HG03135 (cell line): ENCODE measurements around the gene ZBTB42.
A peak's percentile ranks its signal among the peaks of the same experiment; 100 is the strongest.
"Not testable (repeated sequence)": the region's sequence is repeated elsewhere in the genome, so short reads cannot be mapped to it uniquely, and the experiment has no call there.

Source experiments
- ATAC-seq: cut with Tn5 transposase; IDR thresholded peaks from one replicate; pipeline ENCODE4 v1.9.1; 2021; ENCODE audit warnings: mild to moderate bottlenecking, moderate library complexity; ENCODE audit not compliant: unreplicated experiment

The ZBTB42 gene

GRCh38 chr14:104806625-104807465, 5.9 kb downstream of the ZBTB42 start:
- ATAC-seq: no peak

- ATAC-seq: no peak
These were observed 7.6 kb downstream of the ZBTB42 start for GRCh38 chr14:104808456-104808855.

GRCh38 chr14:104810316-104810715, 9.4 kb downstream of the ZBTB42 start:
- no peak for ATAC-seq

GRCh38 chr14:104813286-104813685, 12.4 kb downstream of the ZBTB42 start:
- ATAC-seq: no peak

GRCh38 chr14:104814701-104815100, 13.8 kb downstream of the ZBTB42 start:
- ATAC-seq: not testable (repeated sequence)

GRCh38 chr14:104816616-104816884, 15.6 kb downstream of the ZBTB42 start:
- ATAC-seq: peak; percentile 17

GRCh38 chr14:104817930-104818713, 17.2 kb downstream of the ZBTB42 start:
- no peak for ATAC-seq

GRCh38 chr14:104818714-104819161, 17.8 kb downstream of the ZBTB42 start:
- ATAC-seq: no peak

- ATAC-seq: no peak
These were observed 18.5 kb downstream of the ZBTB42 start for GRCh38 chr14:104819361-104819781.

GRCh38 chr14:104820669-104821228, 19.8 kb downstream of the ZBTB42 start:
- no peak for ATAC-seq

GRCh38 chr14:104821229-104821945, 20.5 kb downstream of the ZBTB42 start:
- ATAC-seq: no peak

GRCh38 chr14:104821971-104822608, 21.2 kb downstream of the ZBTB42 start:
- no peak for ATAC-seq

- no peak for ATAC-seq
These were observed 22.1 kb downstream of the ZBTB42 start for GRCh38 chr14:104822821-104823615.

GRCh38 chr14:104824353-104824997, 23.6 kb downstream of the ZBTB42 start:
- ATAC-seq: no peak

- peak; percentile 66 for ATAC-seq
These were observed 25.4 kb downstream of the ZBTB42 start for GRCh38 chr14:104826189-104826860.

- no peak for ATAC-seq
These were observed 25.9 kb downstream of the ZBTB42 start for GRCh38 chr14:104826861-104827176.

- ATAC-seq: no peak
These were observed 26.5 kb downstream of the ZBTB42 start for GRCh38 chr14:104827177-104828055.

- ATAC-seq: no peak
These were observed 29.9 kb downstream of the ZBTB42 start for GRCh38 chr14:104830781-104831180.
